ENCODE data around the gene KLHL40.

GRCh38 chr3:42700366-42701288 is 15.3 kb downstream of the KLHL40 start:
- TF ChIP-seq CTCF (IDR thresholded peaks at IDR 0.05) (no peak), POLR2AphosphoS5 (IDR thresholded peaks at IDR 0.05) (no peak), POLR2A (IDR thresholded peaks at IDR 0.05) (no peak)

All from suprapubic skin (tissue), 4 donors.